Thyroid gland (tissue), 4 donors: ENCODE results near the gene AP3B1. TPM values are rescaled to one million over a fixed set of nuclear protein-coding genes. Genes with fewer than 3 reads are reported as not detected.

Experiments
- DNase-seq, 2 donors: peaks; one replicate each; pipeline ENCODE4 v3.0.0-alpha.2; 2019
- H3K27ac ChIP-seq, 3 donors: fragments of 200-600 bp; sonication (generic); 1 replicate in 2 of 3; 2 replicates in 1 of 3; pipeline ENCODE4 v1.5.1; 2016 to 2019; ENCODE audit warnings: mild to moderate bottlenecking in 1 of 3, moderate library complexity in 1 of 3
- H3K27me3 ChIP-seq: fragments of 200-600 bp; sonication (generic); one replicate; pipeline ENCODE4 v1.5.1; 2019
- H3K36me3 ChIP-seq, 2 donors: fragments of 200-600 bp; sonication (generic); one replicate each; pipeline ENCODE4 v1.5.1; 2016 to 2019
- H3K4me1 ChIP-seq, 2 donors: fragments of 200-600 bp; sonication (generic); one replicate each; pipeline ENCODE4 v1.5.1; 2017 to 2019
- H3K4me3 ChIP-seq, 3 donors: fragments of 200-600 bp; sonication (generic); replicated peaks in 1 of 3; 1 replicate in 2 of 3; 2 replicates in 1 of 3; pipeline ENCODE4 v1.5.1; 2016; ENCODE audit warnings: mild to moderate bottlenecking in 1 of 3
- H3K9me3 ChIP-seq: fragments of 200-600 bp; sonication (generic); one replicate; pipeline ENCODE4 v1.5.1; 2017
- CTCF ChIP-seq, 6 experiments: fragments of 200-600 bp in 3 of 6; fragments of 450-650 bp in 3 of 6; sonication (generic) in 3 of 6; IDR thresholded peaks; one replicate each; pipeline ENCODE4 v1.5.1; 2016 to 2019; ENCODE audit warnings: antibody characterized with exemption in 6 of 6, mild to moderate bottlenecking in 2 of 6, inconsistent platforms in 1 of 6, moderate library complexity in 1 of 6
- POLR2A ChIP-seq, 2 donors: fragments of 450-650 bp; IDR thresholded peaks; one replicate each; pipeline ENCODE4 v1.6.1; 2017; ENCODE audit warnings: antibody characterized with exemption in 2 of 2, mild to moderate bottlenecking in 2 of 2, moderate library complexity in 1 of 2
- WGBS, 2 donors: methylation state at CpG; one replicate each; pipeline ENCODE4 v1.1.5; 2017; 5-methylcytosine and 5-hydroxymethylcytosine counted together
- intact Hi-C: fragments of 100-400 bp; cut with DNase I; formaldehyde crosslinking; loops from one replicate; pipeline ENCODE4 v1.15.1; 2023
- total RNA-seq, 4 donors: library from RNA; depleted of rRNA; stranded (reverse); fragments of >200 nt; gene quantifications; one replicate each; pipeline ENCODE4 v1.2.3, GENCODE V29; 2016

Gene AP3B1
- total RNA-seq, 4 donors from 2014 or later: 60.9 to 86.6 (median 72.2) TPM

DNA sequence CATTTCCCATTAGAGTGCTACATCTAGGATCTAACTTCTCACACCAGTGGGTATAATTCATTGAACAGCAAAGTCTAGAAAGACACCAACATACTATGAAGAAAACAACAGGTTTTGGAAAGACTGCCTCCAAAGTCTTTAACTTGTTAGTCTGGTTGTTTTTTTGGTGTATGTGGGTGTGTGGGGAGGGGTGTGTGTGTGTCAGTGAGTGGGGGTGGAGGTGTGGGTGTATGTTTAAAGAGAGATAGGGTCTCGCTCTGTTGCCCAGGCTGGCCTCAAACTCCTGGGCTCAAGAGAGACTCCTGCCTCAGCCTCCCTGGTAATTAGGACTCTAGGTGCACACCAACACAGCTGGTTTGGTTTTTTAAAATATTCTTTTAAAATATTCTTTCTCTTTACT lies 59.7 kb downstream of the AP3B1 start:
- WGBS, 2 donors: 95 to 96% methylated on average over 1 of the region's 1 CpG
- TF ChIP-seq POLR2A (IDR thresholded peaks at IDR 0.05) (no peak), CTCF (IDR thresholded peaks at IDR 0.05) (no peak)
- no peak for DNase-seq
- no peaks in the 10 kb centered on the region for H3K9me3 ChIP-seq
- no peaks in the 10 kb centered on the region for H3K36me3 ChIP-seq
- intact Hi-C loops: no loop called here
- H3K27ac ChIP-seq: no peak overlapping the region
- no peaks in the 10 kb centered on the region for H3K4me1 ChIP-seq
- no peaks in the 10 kb centered on the region for H3K27me3 ChIP-seq
- no peak overlapping the region for H3K4me3 ChIP-seq

GRCh38 chr5:78232163-78232562 lies 62.3 kb downstream of the AP3B1 start:
- H3K27ac ChIP-seq: no peak overlapping the region
- no peaks in the 10 kb centered on the region for H3K9me3 ChIP-seq
- TF ChIP-seq POLR2A (IDR thresholded peaks at IDR 0.05) (no peak), CTCF (IDR thresholded peaks at IDR 0.05) (no peak)
- 75 to 90% methylated on average over 1 of the region's 1 CpG for whole genome bisulfite sequencing, 2 donors
- no peaks in the 10 kb centered on the region for H3K4me1 ChIP-seq
- no peaks in the 10 kb centered on the region for H3K27me3 ChIP-seq
- intact Hi-C loops: no loop called here
- no peak overlapping the region for H3K4me3 ChIP-seq
- DNase-seq: no peak
- no peaks in the 10 kb centered on the region for H3K36me3 ChIP-seq

GRCh38 chr5:78224358-78224757 lies 70.1 kb downstream of the AP3B1 start:
- peaks cover 4 to 15% of the 10 kb centered on the region in 2 donors for H3K36me3 ChIP-seq
- no peaks in the 10 kb centered on the region for H3K4me1 ChIP-seq
- DNase-seq: no peak
- H3K9me3 ChIP-seq: no peaks in the 10 kb centered on the region
- intact Hi-C loops: no loop called here
- no peaks in the 10 kb centered on the region for H3K27me3 ChIP-seq
- no peak overlapping the region for H3K4me3 ChIP-seq
- TF ChIP-seq CTCF (IDR thresholded peaks at IDR 0.05): no peak
- no peak for TF ChIP-seq POLR2A (IDR thresholded peaks at IDR 0.05)
- no peak overlapping the region for H3K27ac ChIP-seq

DNA sequence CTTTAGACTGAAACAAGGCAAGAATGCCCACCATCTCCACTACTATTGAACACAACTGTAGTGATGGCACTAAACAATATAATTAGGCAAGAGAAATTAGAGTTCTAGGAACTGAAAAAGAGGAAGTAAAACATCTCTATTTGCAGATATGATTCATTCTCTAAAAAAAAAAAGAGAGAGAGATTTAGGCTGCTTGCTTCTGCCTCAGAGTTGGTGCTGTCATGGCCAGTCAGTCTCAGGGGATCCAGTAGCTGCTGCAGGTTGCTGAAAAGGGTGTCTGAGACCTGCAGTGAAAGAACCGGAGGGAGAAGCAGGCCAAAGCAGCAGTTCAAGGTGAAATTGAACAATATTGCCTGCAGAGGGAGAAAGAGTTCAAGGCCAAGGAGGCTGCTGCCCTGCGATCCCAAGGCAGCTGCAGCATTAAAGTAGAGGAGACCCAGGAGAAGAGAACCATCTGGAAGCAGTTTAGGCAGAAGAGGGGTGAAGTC lies 72.5 kb downstream of the AP3B1 start:
- no peak overlapping the region for H3K4me3 ChIP-seq
- H3K27ac ChIP-seq: no peak overlapping the region
- H3K36me3 ChIP-seq: peaks cover 4 to 15% of the 10 kb centered on the region in 2 donors
- no peaks in the 10 kb centered on the region for H3K27me3 ChIP-seq
- no peaks in the 10 kb centered on the region for H3K4me1 ChIP-seq
- intact Hi-C loops: no loop called here
- DNase-seq: no peak
- no peak for TF ChIP-seq POLR2A (IDR thresholded peaks at IDR 0.05)
- H3K9me3 ChIP-seq: no peaks in the 10 kb centered on the region
- 92 to 93% methylated on average over 2 of the region's 2 CpGs for WGBS, 2 donors

- 92 to 97% methylated on average over 1 of the region's 1 CpG for WGBS, 2 donors
- Histone ChIP-seq H3K36me3 (peaks cover 4 to 15% of the 10 kb centered on the region in 2 donors), H3K27ac (no peak overlapping the region), H3K4me3 (no peak overlapping the region), H3K4me1 (no peaks in the 10 kb centered on the region), H3K9me3 (no peaks in the 10 kb centered on the region), H3K27me3 (no peaks in the 10 kb centered on the region)
- TF ChIP-seq POLR2A (IDR thresholded peaks at IDR 0.05) (no peak), CTCF (IDR thresholded peaks at IDR 0.05) (no peak)
- intact Hi-C loops: no loop called here
- DNase-seq: no peak
These were observed 73.0 kb downstream of the AP3B1 start for GRCh38 chr5:78221467-78221866.

- no peaks in the 10 kb centered on the region for H3K4me1 ChIP-seq
- H3K36me3 ChIP-seq: no peaks in the 10 kb centered on the region
- intact Hi-C loops: no loop called here
- no peaks in the 10 kb centered on the region for H3K9me3 ChIP-seq
- TF ChIP-seq POLR2A (IDR thresholded peaks at IDR 0.05) (no peak), CTCF (IDR thresholded peaks at IDR 0.05) (no peak)
- no peak overlapping the region for H3K27ac ChIP-seq
- H3K4me3 ChIP-seq: no peak overlapping the region
- DNase-seq: no peak
- WGBS, 2 donors: 97 to 98% methylated on average over 4 of the region's 4 CpGs
- no peaks in the 10 kb centered on the region for H3K27me3 ChIP-seq
These were observed 78.5 kb downstream of the AP3B1 start for GRCh38 chr5:78215972-78216371.
